ENCODE data around the gene CLIP3.

CLIP3 gene

GRCh38 chr19:36067681-36068080, 35.0 kb upstream of the CLIP3 start:
- Histone ChIP-seq H3K27ac (replicated peaks) (no peak overlapping the region), H3K4me3 (replicated peaks; ENCODE audit: insufficient read depth, low read length) (no peak overlapping the region), H3K27me3 (ENCODE audit: insufficient read depth, poor library complexity, severe bottlenecking) (no peaks in the 10 kb centered on the region)
- TF ChIP-seq REST (IDR thresholded peaks at IDR 0.05; ENCODE audit: insufficient replicate concordance, low read depth) (no peak), POLR2AphosphoS5 (IDR thresholded peaks at IDR 0.05; ENCODE audit: low read depth) (no peak), SPI1 (IDR thresholded peaks at IDR 0.05; ENCODE audit: borderline replicate concordance, low read depth) (no peak), CTCF (IDR thresholded peaks at IDR 0.05; ENCODE audit: insufficient read depth, low read length) (no peak), GABPA (IDR thresholded peaks at IDR 0.05; ENCODE audit: low read depth) (no peak)
- DNase-seq (ENCODE audit: low read depth in 1 of 2, low spot score in 1 of 2), result no peak

- peak in 1 of 2 experiments; percentile 9 for DNase-seq (ENCODE audit: low read depth in 1 of 2, low spot score in 1 of 2)
- H3K4me3 ChIP-seq (replicated peaks; ENCODE audit: insufficient read depth, low read length), result no peak overlapping the region
- H3K27me3 ChIP-seq (ENCODE audit: insufficient read depth, poor library complexity, severe bottlenecking), result no peaks in the 10 kb centered on the region
- no peak overlapping the region for H3K27ac ChIP-seq (replicated peaks)
- TF ChIP-seq SPI1 (IDR thresholded peaks at IDR 0.05; ENCODE audit: borderline replicate concordance, low read depth), result peak; percentile 51; the same call in 1 of the 2 replicates
- no peak for TF ChIP-seq CTCF (IDR thresholded peaks at IDR 0.05; ENCODE audit: insufficient read depth, low read length)
- no peak for TF ChIP-seq REST (IDR thresholded peaks at IDR 0.05; ENCODE audit: insufficient replicate concordance, low read depth)
- no peak for TF ChIP-seq POLR2AphosphoS5 (IDR thresholded peaks at IDR 0.05; ENCODE audit: low read depth)
- TF ChIP-seq GABPA (IDR thresholded peaks at IDR 0.05; ENCODE audit: low read depth), result no peak
These were observed 32.2 kb upstream of the CLIP3 start for GRCh38 chr19:36064826-36065225.

- no peak overlapping the region for H3K4me3 ChIP-seq (replicated peaks; ENCODE audit: insufficient read depth, low read length)
- TF ChIP-seq POLR2AphosphoS5 (IDR thresholded peaks at IDR 0.05; ENCODE audit: low read depth), result no peak
- no peak for TF ChIP-seq REST (IDR thresholded peaks at IDR 0.05; ENCODE audit: insufficient replicate concordance, low read depth)
- no peak for TF ChIP-seq CTCF (IDR thresholded peaks at IDR 0.05; ENCODE audit: insufficient read depth, low read length)
- no peak for DNase-seq (ENCODE audit: low read depth in 1 of 2, low spot score in 1 of 2)
- no peaks in the 10 kb centered on the region for H3K27me3 ChIP-seq (ENCODE audit: insufficient read depth, poor library complexity, severe bottlenecking)
- H3K27ac ChIP-seq (replicated peaks), result no peak overlapping the region
These were observed 28.7 kb upstream of the CLIP3 start for GRCh38 chr19:36061367-36061766.
